MM.1S (cell line): ENCODE results near the gene CGN.

ENCODE experiments used
- DNase-seq: peaks from one replicate; pipeline ENCODE4 v3.0.0-alpha.2; 2015
- H2AFZ ChIP-seq: fragments of 300-600 bp; sonication (generic); 2 replicates; pipeline ENCODE4 v1.6.0; 2016; ENCODE audit warnings: antibody characterized with exemption, low read length
- H3F3A ChIP-seq: fragments of 300-600 bp; sonication (generic); 2 replicates; pipeline ENCODE4 v1.6.1; 2016; ENCODE audit warnings: mild to moderate bottlenecking, antibody characterized with exemption, low read length, moderate library complexity, mixed read lengths; ENCODE audit not compliant: insufficient read depth
- H3K27ac ChIP-seq: fragments of 300-600 bp; sonication (generic); 2 replicates; pipeline ENCODE4 v1.5.1; 2016; ENCODE audit warnings: mild to moderate bottlenecking, low read length
- H3K27me3 ChIP-seq: fragments of 300-600 bp; sonication (generic); replicated peaks from 2 replicates; pipeline ENCODE4 v1.6.0; 2016; ENCODE audit warnings: low read length; ENCODE audit not compliant: insufficient read depth
- H3K36me3 ChIP-seq: fragments of 300-600 bp; sonication (generic); replicated peaks from 2 replicates; pipeline ENCODE4 v1.6.1; 2016; ENCODE audit warnings: mild to moderate bottlenecking, low read length, mixed read lengths; ENCODE audit not compliant: insufficient read depth
- H3K4me1 ChIP-seq: fragments of 300-600 bp; sonication (generic); 2 replicates; pipeline ENCODE4 v1.6.1; 2016; ENCODE audit warnings: low read length, mixed read lengths
- H3K4me2 ChIP-seq: fragments of 300-600 bp; sonication (generic); 2 replicates; pipeline ENCODE4 v1.6.0; 2016; ENCODE audit warnings: low read depth, low read length
- H3K4me3 ChIP-seq: fragments of 300-600 bp; sonication (generic); 2 replicates; pipeline ENCODE4 v1.5.1; 2016; ENCODE audit warnings: low read length, mixed read lengths
- H3K79me2 ChIP-seq: fragments of 300-600 bp; sonication (generic); 2 replicates; pipeline ENCODE4 v1.6.1; 2016; ENCODE audit warnings: mixed run types, low read length, mixed read lengths
- H3K9ac ChIP-seq: fragments of 300-600 bp; sonication (generic); 2 replicates; pipeline ENCODE4 v1.6.1; 2016; ENCODE audit warnings: low read length, mixed read lengths
- H3K9me2 ChIP-seq: fragments of 300-600 bp; sonication (generic); replicated peaks from 2 replicates; pipeline ENCODE4 v1.6.1; 2016; ENCODE audit warnings: mild to moderate bottlenecking, low read length, mixed read lengths; ENCODE audit not compliant: insufficient read depth
- H3K9me3 ChIP-seq: fragments of 300-600 bp; sonication (generic); replicated peaks from 2 replicates; pipeline ENCODE4 v1.6.1; 2016; ENCODE audit warnings: mild to moderate bottlenecking, low read length, mixed read lengths; ENCODE audit not compliant: insufficient read depth
- H4K20me1 ChIP-seq: fragments of 300-600 bp; sonication (generic); 2 replicates; pipeline ENCODE4 v1.6.1; 2016; ENCODE audit warnings: mild to moderate bottlenecking, low read length, moderate library complexity, mixed read lengths; ENCODE audit not compliant: insufficient read depth
- CTCF ChIP-seq: fragments of 300-600 bp; sonication (generic); IDR thresholded peaks from 2 replicates; pipeline ENCODE4 v1.5.1; 2016; ENCODE audit warnings: antibody characterized with exemption, low read length, mixed read lengths
- EZH2 ChIP-seq: fragments of 300-600 bp; sonication (generic); optimal IDR thresholded peaks from 2 replicates; pipeline ENCODE3; 2017; ENCODE audit warnings: low read depth, mild to moderate bottlenecking, antibody characterized with exemption, low read length, mixed read lengths
- EZH2phosphoT487 ChIP-seq: fragments of 300-600 bp; sonication (generic); IDR thresholded peaks from 2 replicates; pipeline ENCODE4 v1.6.1; 2018; ENCODE audit warnings: antibody characterized with exemption, low read length

Gene CGN

GRCh38 chr1:151502859-151503780, 8.1 kb upstream of the CGN start:
- H3K4me1 ChIP-seq: peaks cover 4% of the 10 kb centered on the region; the same call in 1 of the 2 replicates
- H4K20me1 ChIP-seq: no peaks in the 10 kb centered on the region
- no peaks in the 10 kb centered on the region for H3K9me3 ChIP-seq
- no peaks in the 10 kb centered on the region for H3K79me2 ChIP-seq
- H3K4me3 ChIP-seq: no peak overlapping the region
- TF ChIP-seq EZH2 (no peak), CTCF (no peak), EZH2phosphoT487 (no peak)
- H3F3A ChIP-seq: peaks cover 4% of the 10 kb centered on the region; the same call in 1 of the 2 replicates
- no peak overlapping the region for H3K4me2 ChIP-seq
- H3K27ac ChIP-seq: no peak overlapping the region
- no peak overlapping the region for H2AFZ ChIP-seq
- H3K9me2 ChIP-seq: no peaks in the 10 kb centered on the region
- H3K36me3 ChIP-seq: no peaks in the 10 kb centered on the region
- DNase-seq: peak; percentile 40
- H3K27me3 ChIP-seq: no peaks in the 10 kb centered on the region
- H3K9ac ChIP-seq: no peak overlapping the region

GRCh38 chr1:151504252-151504651, 6.9 kb upstream of the CGN start:
- H3K4me2 ChIP-seq: no peak overlapping the region
- no peaks in the 10 kb centered on the region for H3K79me2 ChIP-seq
- H3K9ac ChIP-seq: no peak overlapping the region
- peaks cover 4% of the 10 kb centered on the region; the same call in 1 of the 2 replicates for H3K4me1 ChIP-seq
- H3K27me3 ChIP-seq: no peaks in the 10 kb centered on the region
- no peaks in the 10 kb centered on the region for H3K9me2 ChIP-seq
- no peaks in the 10 kb centered on the region for H3K36me3 ChIP-seq
- no peak for TF ChIP-seq CTCF
- no peak for TF ChIP-seq EZH2phosphoT487
- no peak for TF ChIP-seq EZH2
- H2AFZ ChIP-seq: no peak overlapping the region
- no peaks in the 10 kb centered on the region for H3K9me3 ChIP-seq
- no peak overlapping the region for H3K27ac ChIP-seq
- no peaks in the 10 kb centered on the region for H4K20me1 ChIP-seq
- no peak for DNase-seq
- no peak overlapping the region for H3K4me3 ChIP-seq
- peaks cover 4% of the 10 kb centered on the region; the same call in 1 of the 2 replicates for H3F3A ChIP-seq

DNA sequence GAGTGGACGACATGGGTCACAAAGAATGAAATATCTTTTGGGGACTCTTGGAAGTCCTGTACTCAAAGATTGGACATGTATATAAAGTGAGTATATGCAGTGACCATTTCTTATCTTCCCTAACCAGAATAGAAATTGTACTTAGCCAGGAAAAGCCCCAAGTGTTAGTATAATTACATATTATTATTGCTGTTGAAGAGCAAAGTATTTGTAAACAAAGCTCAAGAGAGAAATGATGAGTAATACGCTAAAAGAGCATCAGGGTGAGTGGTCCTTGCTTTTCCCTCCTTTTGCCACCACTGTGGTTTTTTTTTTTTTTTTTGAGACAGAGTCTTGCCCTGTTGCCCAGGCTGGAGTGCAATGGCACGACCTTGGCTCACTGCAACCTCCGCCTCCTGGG, 6.4 kb upstream of the CGN start:
- peaks cover 4% of the 10 kb centered on the region; the same call in 1 of the 2 replicates for H3F3A ChIP-seq
- H3K4me2 ChIP-seq: no peak overlapping the region
- H3K9ac ChIP-seq: no peak overlapping the region
- DNase-seq: no peak
- no peaks in the 10 kb centered on the region for H4K20me1 ChIP-seq
- TF ChIP-seq CTCF: no peak
- TF ChIP-seq EZH2phosphoT487: no peak
- no peak for TF ChIP-seq EZH2
- H3K9me2 ChIP-seq: no peaks in the 10 kb centered on the region
- H3K9me3 ChIP-seq: no peaks in the 10 kb centered on the region
- H3K27me3 ChIP-seq: no peaks in the 10 kb centered on the region
- no peak overlapping the region for H3K27ac ChIP-seq
- H3K4me3 ChIP-seq: no peak overlapping the region
- H3K4me1 ChIP-seq: peaks cover 4% of the 10 kb centered on the region; the same call in 1 of the 2 replicates
- H2AFZ ChIP-seq: no peak overlapping the region
- H3K36me3 ChIP-seq: no peaks in the 10 kb centered on the region
- no peaks in the 10 kb centered on the region for H3K79me2 ChIP-seq
